NK-92 (cell line): ENCODE data around the gene MACROD2.
"Not testable (repeated sequence)": the region's sequence is repeated elsewhere in the genome, so short reads cannot be mapped to it uniquely, and the experiment has no call there.

Source experiments
- DNase-seq: peaks from one replicate; lab custom pipeline; 2025; ENCODE audit not compliant: unreplicated experiment; lab: John Stamatoyannopoulos, UW

Gene MACROD2

DNA sequence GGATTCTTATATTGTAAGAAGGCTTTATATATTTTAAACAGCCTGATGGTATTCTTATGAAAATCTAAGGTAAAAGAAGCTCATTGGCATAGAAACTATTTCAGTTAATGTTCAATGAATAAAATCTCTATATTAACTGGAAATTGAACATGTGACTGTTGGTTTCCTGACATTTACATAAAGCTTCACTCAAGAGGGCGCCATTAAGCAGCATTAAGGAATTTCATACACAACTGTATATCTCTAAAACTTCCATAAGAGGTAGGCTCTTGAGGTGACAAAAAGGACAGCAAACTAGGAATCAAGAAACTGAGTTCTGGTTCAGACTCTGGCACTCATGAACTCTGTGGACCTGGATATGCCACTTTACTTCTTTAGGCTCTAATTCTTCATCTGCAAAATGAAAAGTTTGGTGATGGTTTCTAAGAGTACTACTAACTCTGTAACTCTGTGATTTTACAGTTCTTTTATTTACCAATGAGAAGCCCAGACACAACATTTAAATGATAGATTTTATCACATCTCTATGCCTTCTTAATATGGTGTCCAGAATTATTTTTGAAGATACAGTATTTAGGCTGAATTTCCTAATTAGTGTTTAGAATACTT is 194.6 kb downstream of the MACROD2 start:
- DNase-seq, result no peak

DNA sequence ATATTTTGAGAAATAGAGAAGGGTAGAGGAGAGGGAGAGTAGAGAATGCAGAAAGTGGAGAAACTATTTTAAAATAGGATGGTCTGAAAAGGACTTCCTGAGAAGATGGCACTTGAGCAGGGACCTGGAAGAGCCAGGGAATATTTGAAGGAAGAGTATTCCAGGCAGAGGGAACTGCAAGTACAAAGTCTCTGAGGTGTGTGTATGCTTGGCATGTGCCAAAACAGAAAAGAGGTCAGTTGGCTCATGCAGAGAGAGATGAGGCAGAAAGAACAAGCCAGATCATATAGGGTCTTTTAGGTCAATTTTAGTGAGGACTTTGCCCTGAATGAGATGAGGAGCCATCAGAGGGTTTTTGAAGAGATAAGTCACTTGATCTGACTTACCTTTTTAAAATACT is 196.2 kb downstream of the MACROD2 start:
- DNase-seq, result no peak

DNA sequence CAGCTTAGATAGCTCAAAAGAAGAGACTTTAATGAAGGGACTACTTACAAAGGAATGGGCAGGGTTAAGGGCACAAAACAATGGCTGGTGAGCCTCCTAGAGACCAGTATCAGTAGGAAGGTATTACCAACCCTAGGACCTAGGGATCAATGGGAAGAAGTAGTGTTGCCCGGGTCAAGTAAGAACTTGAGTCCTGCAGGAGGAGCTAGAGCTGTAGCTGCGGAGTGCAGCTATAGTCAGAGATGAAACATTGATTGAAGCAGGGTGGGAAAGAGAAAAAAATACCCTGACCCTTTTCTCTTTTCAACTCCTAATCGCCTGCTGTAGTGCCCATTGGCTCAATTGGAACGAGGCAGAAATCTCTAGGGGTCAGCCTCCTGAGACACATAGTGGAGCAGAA is 198.1 kb downstream of the MACROD2 start:
- DNase-seq, result no peak

DNA sequence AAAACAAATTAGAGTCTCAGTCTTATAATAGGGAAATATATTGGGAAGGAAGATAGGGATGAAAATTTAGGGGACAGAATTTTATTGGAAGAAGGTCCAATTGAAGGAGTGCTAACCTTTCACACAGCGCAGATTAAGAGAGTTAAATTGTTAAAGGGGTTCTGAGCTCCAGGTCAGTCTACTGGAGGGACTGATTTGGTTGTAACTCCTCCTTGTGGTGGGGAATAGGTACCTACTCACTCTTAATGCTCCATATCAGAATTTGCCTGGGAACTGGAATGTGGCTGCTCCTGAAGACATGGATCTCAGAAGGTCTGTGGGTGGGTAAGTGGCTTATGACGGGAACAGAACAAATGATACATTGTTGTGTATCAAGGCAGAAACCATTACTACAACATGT is 198.6 kb downstream of the MACROD2 start:
- no peak for DNase-seq

DNA sequence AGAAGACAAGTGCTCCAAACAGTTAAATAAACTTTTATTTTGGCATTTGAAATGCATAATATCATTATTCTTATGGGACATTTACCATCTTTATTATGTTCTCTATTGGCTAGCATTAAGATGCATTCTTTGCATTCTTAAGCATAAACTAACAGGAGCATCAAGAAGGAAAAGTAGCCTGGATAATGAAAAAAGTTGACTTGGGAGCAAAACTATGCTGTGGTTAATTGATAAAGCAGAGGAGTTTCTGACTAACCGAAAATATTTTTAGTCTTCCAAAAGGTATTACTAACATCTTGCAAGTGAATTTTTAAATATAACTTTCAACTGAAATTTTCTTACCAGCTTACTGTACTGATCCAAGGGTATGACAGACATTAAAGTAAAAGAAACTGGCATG is 201.8 kb downstream of the MACROD2 start:
- no peak for DNase-seq

DNA sequence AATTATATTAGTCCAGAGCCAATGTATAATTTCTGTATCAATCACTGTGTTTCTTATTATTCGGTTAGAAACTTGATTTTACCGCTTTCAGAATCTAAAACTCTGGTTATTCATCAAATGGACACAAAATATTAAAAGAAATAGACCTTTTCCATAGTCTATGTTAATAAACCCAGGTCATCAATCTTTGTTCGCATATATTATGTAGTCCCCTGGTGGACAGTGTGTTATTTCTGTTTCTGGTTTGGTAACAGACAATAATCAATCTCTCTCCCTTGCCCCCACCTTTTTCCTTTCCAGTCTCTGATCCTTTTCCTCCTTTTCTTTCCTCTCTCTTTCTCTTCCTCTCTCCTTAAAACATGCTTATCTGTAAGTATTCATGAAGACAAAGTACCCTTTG is 203.1 kb downstream of the MACROD2 start:
- no peak for DNase-seq

DNA sequence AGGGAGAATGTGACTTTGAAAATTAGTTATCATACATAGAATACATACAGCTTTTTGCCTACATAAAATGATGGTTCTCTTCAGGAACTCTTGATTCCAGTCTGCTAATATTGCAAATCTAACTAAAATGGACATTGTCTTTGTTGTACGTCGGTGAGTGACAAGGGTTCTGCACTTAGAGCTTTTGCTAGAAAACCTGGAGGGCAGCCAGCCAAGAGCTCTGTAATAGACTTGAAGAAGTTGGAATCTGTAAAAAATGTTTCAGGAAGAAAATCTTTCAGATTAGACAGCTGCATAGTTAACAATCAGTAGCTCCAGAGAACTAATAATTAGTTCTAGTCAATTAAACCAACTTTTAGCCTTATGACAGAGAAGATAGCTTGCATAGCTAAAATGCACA is 203.8 kb downstream of the MACROD2 start:
- no peak for DNase-seq

DNA sequence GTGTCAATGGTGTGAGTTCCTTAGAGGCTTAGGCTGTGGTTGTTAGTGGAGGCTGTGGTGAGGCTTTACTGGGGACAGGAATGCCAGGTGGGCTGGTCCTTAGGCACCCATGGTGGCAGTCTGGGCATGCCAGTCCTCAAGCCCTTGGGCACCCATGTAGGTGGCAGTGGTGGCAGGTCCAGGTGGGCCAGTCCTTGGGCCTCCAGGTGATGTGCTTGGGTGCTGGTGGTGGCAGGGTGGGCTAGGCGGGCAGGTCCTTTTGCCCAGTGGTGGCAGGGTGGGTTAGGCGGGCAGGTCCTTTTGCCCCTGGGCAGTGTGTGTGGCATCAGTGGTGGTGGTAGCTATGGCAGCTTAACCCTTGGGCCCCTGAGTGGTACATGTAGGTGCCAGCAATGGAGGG is 208.3 kb downstream of the MACROD2 start:
- no peak for DNase-seq

DNA sequence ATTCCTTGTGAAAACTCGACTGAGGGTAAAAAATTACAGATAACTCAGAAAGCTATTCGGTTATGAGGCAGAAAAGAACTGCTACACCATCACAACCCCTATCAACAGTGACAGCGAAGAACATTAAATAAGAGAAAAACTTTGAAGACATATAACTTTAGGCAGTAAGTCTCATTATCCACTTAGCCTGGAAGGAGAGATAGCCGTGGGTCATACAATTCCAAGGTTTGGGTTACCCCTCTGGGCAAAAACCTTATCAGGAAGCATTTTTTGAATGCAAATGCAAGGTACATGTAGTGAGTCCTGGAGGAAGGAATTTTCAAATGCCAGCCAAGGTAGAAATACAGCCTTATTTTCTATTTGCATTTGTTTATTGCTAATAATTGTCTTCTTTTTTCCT is 212.3 kb downstream of the MACROD2 start:
- DNase-seq, result no peak

DNA sequence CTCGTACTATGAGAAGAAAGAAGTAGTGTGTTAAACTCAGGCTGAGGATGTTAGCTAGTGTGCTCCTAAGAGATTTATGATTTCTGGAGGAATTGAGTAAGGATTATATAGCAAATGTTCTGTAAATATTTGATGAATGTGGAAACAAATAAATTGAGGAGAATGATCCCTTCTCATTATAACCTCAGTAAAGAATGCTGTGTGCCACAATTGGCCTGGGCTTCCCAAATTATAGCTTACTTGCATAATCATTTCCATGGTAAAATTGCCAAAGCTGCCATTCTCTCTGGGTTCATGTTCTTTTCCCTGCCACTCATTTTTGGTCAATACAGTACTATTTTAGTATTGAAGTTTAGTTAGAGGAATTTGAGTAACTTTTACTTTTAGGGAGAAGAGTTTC is 213.6 kb downstream of the MACROD2 start:
- no peak for DNase-seq

DNA sequence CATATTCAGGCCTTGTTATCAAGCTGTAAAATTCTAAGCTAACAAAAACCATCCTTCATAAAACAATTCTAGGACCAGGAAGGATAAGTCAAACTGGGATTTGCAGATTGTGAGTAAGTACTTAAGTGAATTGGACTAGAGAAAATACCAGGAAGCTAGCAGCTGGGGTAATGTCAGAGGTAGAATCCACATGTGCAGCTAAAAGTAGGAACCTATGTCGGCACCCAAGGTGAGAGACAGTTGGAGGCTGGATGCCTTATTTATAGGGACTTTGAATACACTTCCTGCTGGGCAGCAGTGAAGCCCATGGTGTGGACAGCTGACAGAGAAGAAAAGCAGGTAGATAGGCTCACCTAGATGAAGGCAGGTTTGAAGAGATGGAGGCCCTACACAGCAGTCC is 214.8 kb downstream of the MACROD2 start:
- no peak for DNase-seq

DNA sequence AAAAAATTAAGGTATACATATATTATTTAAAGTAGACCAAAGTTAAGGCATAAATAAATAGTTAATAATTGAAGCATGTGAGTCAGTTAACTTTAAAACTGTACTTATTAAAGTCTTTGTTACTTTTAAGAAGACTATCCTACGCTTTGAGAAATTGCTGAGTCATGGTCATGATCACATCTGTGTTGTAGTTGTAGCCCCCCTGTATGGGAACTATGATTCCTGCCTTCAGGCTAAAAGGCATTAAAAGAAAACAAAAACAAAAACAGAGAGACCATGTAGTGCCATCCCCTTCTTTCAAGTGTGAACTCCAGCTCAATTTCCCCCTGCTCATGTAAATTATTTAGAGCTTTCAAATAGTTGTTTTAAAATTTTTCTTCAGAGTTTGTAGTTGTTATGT is 218.7 kb downstream of the MACROD2 start:
- no peak for DNase-seq

DNA sequence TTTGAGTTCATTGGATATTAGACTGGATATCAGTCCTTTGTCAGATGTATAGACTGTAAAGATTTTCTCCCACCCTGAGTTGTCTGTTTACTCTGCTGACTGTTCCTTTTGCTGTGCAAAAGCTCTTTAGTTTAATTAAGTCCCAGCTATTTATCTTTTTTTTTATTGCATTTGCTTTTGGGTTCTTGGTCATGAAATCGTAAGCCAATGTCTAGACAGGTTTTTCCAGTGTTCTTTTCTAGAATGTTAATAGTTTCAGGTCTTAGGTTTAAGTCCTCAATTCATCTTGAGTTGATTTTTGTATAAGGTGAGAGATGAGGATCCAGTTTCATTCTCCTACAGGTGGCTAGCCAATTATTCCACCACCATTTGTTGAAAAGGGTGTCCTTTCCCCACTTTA is 220.6 kb downstream of the MACROD2 start:
- not testable (repeated sequence) for DNase-seq

DNA sequence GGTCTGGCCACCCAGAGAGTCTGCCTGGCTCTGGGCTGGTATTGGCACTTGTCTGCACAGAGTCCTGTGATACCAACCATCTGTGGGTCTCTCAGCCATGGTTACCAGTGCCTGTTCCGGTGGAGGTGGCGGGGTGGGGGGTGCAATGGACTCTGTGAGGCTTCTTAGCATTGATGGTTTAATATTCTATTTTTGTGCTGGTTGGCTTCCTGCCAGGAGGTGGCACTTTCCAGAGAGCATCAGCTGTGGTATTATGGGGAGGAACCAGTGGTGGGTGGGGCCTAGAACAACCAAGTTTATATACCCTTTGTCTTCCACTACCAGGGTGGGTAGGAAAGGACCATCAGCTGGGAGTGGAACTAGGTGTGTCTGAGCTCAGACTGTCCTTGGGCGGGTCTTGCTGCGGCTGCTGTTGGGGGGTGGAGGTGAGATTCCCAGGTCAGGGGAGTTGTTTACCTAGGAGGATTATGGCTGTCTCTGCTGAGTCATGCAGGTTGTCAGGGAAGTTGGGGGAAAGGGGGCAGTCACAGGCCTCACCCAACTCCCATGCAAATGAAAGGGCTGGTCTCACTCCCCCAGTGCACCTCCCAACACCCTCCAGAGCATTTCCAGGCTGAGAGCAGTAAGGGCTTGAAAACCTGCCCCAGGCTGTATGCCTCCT is 224.6 kb downstream of the MACROD2 start:
- no peak for DNase-seq

DNA sequence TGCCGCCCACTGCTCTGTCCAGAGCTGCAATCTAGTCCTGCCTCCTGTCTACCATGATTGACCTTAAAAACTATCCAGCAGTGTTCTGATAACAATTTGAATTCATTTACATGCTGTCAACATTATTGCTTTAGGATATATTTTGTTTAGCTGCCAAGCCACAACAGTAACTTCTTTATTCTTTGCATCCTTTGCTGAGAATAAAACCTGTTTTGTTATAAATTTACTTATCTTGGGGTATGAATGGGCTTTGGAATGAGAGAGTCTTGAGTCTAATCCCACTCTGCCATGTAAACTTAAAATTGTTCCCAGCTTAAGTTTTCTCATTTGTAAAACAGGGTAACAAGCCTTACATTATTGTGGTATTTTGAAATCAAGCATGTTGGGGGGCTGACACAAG is 225.7 kb downstream of the MACROD2 start:
- DNase-seq, result no peak

DNA sequence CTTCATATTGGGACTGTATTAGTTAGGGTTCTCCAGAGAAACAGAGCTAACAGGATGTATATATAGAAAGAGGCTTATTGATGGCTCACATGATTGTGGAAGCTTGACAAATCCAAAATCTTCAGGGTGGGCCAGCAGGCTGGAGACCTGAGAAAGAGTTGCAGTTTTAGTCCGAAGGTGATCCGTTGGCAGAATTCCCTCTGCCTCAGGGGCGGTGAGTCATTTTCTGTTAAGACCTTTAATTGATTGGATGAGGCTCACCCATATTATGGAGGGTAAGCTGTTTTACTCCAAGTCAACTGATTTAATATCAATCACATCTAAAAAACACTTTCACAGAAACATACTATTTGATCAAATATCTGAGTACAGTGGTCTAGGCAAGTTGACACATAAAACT is 228.5 kb downstream of the MACROD2 start:
- DNase-seq, result no peak

DNA sequence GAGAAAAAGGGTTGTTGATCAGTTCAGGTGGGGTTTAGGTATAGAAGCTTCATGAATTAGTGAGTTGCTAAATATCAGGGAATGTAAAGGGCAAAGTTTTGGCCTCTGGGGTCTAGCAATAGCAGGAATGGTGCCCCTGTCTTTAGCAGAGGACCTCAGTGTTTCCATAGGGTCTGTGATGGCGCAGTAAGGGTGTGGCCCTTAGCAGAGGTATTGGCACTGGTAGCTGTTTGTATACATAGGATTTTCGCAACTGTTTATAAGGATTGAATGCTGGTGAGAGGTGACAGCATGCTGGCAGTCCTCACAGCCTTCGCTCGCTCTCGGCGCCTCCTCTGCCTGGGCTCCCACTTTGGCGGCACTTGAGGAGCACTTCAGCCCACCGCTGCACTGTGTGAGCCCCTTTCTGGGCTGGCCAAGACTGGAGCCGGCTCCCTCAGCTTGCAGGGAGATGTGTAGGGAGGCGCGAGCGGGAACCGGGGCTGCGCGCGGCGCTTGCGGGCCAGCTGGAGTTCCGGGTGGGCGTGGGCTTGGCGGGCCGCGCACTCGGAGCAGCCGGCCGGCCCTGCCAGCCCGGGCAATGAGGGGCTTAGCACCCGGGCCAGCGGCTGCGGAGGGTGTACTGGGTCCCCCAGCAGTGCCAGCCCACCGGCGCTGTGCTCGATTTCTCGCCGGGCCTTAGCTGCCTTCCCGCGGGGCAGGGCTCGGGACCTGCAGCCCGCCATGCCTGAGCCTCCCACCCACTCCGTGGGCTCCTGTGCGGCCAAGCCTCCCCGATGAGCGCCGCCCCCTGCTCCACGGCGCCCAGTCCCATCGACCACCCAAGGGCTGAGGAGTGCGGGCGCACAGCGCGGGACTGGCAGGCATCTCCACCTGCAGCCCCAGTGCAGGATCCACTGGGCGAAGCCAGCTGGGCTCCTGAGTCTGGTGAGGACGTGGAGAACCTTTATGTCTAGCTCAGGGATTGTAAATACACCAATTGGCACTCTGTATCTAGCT is 231.0 kb downstream of the MACROD2 start:
- DNase-seq, result not testable (repeated sequence)

DNA sequence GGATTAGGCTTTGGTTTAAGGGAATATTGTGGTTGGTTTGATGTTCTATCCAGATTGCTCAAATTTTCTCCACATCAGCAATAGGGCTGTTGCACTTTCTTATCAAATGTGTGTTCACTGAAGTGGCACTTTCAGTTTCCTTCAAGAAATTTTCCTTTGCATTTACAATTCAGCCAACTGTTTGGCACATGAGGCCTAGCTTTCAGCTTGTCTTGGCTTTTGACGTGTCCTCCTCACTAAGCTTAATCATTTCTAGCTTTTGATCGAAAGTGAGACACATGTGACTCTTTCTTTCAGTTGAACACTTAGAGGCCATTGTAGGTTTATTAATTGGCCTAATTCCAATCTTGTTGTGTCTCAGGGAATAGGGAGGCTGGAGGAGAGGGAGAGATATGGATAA is 237.3 kb downstream of the MACROD2 start:
- DNase-seq, result no peak

DNA sequence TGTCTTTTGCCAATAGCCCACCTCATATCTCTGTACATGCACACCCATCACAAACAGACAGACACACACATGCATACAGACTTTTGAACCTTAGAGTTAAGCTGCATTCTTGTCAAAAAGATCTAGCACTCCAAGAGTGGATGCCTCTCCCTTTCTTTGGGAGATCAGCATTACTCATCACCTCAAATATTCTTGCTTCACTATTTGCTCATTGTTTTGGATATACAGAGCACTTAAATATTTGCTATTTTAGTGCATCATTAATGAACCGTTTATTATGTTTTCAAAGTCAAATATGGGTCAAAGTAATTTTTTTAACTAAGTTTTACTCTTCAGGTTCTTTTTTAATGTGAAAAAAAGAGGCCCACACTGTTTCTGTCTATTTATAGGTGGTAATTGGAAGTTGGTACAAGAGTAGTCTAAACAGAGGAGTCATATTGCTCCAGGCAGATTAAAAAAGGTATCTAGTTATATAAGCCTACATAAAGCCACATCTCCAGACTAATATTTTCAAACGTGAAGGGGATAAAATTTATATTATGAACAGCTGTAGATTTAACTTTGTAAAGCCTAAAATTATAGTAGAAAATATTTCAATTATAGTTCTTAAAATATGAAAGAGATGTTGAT is 239.5 kb downstream of the MACROD2 start:
- no peak for DNase-seq

DNA sequence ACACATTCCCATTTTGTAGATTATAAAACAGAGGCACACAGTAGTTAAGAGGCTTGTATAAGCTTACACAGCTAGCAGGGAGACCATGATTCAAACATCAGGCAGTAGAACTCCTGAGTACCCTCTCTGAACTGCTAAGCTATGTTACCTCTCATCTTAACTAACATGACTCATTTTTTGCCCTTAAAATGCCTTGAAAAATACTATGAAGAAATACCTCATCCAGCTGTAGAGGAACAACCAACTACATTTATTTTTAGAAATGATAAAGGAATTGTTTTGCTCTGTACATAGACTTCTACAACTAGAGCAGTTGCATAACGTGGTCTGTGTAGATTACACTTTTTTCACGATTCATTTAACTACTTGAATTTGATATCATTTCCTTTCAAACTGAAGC is 240.0 kb downstream of the MACROD2 start:
- DNase-seq, result no peak

DNA sequence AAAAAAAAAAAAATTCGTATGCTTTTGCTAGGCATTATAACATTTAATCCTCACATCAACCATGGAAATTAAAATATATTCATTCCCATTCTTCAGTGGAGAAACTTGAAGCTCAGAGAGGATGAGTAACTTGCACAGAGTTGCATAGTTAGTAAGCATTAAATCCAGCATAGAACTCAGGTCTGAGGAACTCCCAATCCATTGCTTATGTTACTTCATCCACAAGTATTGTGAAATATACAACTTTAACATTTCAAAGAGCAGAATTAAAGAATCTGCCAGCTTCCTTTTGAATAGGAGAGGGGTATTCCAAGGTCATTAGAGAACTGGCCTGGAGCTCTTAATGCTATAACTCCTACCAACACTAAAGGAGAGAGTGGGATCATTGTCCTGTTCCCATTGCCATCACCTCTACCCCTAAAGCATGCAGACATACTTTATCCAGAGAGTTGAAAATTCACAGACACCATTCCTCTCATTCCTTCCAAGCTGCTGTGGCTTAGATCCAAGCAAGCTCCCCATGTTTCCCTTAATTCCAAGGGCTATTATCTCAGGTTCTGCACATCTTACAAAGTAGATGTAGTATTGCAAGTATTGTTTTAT is 250.2 kb downstream of the MACROD2 start:
- no peak for DNase-seq
